Measurements from ENCODE around the gene CDK5. TPM values are rescaled to one million over a fixed set of nuclear protein-coding genes. Genes with fewer than 3 reads are reported as not detected.

The CDK5 gene
- total RNA-seq, 1 donor from 2014 or later = 4.2 TPM

- no peak for DNase-seq (ENCODE audit: extremely low spot score in 2 of 2)
- no peaks in the 10 kb centered on the region for H3K27me3 ChIP-seq
- no peak overlapping the region for H3K4me3 ChIP-seq
- no peaks in the 10 kb centered on the region for H3K9me3 ChIP-seq
- no peak for TF ChIP-seq POLR2AphosphoS5 (IDR thresholded peaks at IDR 0.05; ENCODE audit: insufficient read depth in 1 of 2, low read depth in 1 of 2)
- no peak for TF ChIP-seq CTCF (IDR thresholded peaks at IDR 0.05)
- no peak for TF ChIP-seq POLR2A (IDR thresholded peaks at IDR 0.05)
- H3K36me3 ChIP-seq = no peaks in the 10 kb centered on the region
- no peak overlapping the region for H3K27ac ChIP-seq
- peaks cover 37% of the 10 kb centered on the region for H3K4me1 ChIP-seq
- intact Hi-C loops (cut with DNase I) = no loop called here
These were observed 41.7 kb downstream of the CDK5 start for GRCh38 chr7:151015967-151016366.

GRCh38 chr7:151014950-151015349, 42.7 kb downstream of the CDK5 start:
- DNase-seq (ENCODE audit: extremely low spot score in 2 of 2) = no peak
- no peak overlapping the region for H3K4me3 ChIP-seq
- TF ChIP-seq POLR2AphosphoS5 (IDR thresholded peaks at IDR 0.05; ENCODE audit: insufficient read depth in 1 of 2, low read depth in 1 of 2) = no peak
- H3K4me1 ChIP-seq = peaks cover 43% of the 10 kb centered on the region
- H3K27ac ChIP-seq = no peak overlapping the region
- intact Hi-C loops (cut with DNase I) = no loop called here
- H3K36me3 ChIP-seq = no peaks in the 10 kb centered on the region
- no peaks in the 10 kb centered on the region for H3K9me3 ChIP-seq
- H3K27me3 ChIP-seq = no peaks in the 10 kb centered on the region

GRCh38 chr7:151013733-151014497, 43.8 kb downstream of the CDK5 start:
- no peak for DNase-seq (ENCODE audit: extremely low spot score in 2 of 2)
- Histone ChIP-seq H3K27ac (no peak overlapping the region), H3K4me3 (peak overlapping the region; percentile 30 to 31), H3K36me3 (no peaks in the 10 kb centered on the region), H3K9me3 (no peaks in the 10 kb centered on the region), H3K27me3 (no peaks in the 10 kb centered on the region), H3K4me1 (peaks cover 48% of the 10 kb centered on the region)
- TF ChIP-seq POLR2AphosphoS5 (IDR thresholded peaks at IDR 0.05; ENCODE audit: insufficient read depth in 1 of 2, low read depth in 1 of 2) = peak in 1 of 2 donors; percentile 45
- no peak for TF ChIP-seq POLR2A (IDR thresholded peaks at IDR 0.05)
- TF ChIP-seq CTCF (IDR thresholded peaks at IDR 0.05) = no peak
- intact Hi-C loops (cut with DNase I) = no loop called here

GRCh38 chr7:151013356-151013732, 44.4 kb downstream of the CDK5 start:
- Histone ChIP-seq H3K27me3 (no peaks in the 10 kb centered on the region), H3K4me1 (peaks cover 50% of the 10 kb centered on the region), H3K27ac (no peak overlapping the region), H3K9me3 (no peaks in the 10 kb centered on the region), H3K4me3 (peak overlapping the region; percentile 30 to 31), H3K36me3 (no peaks in the 10 kb centered on the region)
- intact Hi-C loops (cut with DNase I) = no loop called here
- DNase-seq (ENCODE audit: extremely low spot score in 2 of 2) = no peak
- TF ChIP-seq CTCF (IDR thresholded peaks at IDR 0.05) = no peak
- TF ChIP-seq POLR2A (IDR thresholded peaks at IDR 0.05) = no peak
- TF ChIP-seq POLR2AphosphoS5 (IDR thresholded peaks at IDR 0.05; ENCODE audit: insufficient read depth in 1 of 2, low read depth in 1 of 2) = no peak

GRCh38 chr7:151012911-151013347, 44.8 kb downstream of the CDK5 start:
- Histone ChIP-seq H3K36me3 (no peaks in the 10 kb centered on the region), H3K4me1 (peaks cover 48% of the 10 kb centered on the region), H3K9me3 (no peaks in the 10 kb centered on the region), H3K27ac (no peak overlapping the region), H3K4me3 (peak overlapping the region; percentile 30 to 31), H3K27me3 (no peaks in the 10 kb centered on the region)
- TF ChIP-seq POLR2AphosphoS5 (IDR thresholded peaks at IDR 0.05; ENCODE audit: insufficient read depth in 1 of 2, low read depth in 1 of 2) (no peak), CTCF (IDR thresholded peaks at IDR 0.05) (peak in 2 of 3 experiments; percentile 20 to 26), POLR2A (IDR thresholded peaks at IDR 0.05) (no peak)
- DNase-seq (ENCODE audit: extremely low spot score in 2 of 2) = no peak
- intact Hi-C loops (cut with DNase I) = no loop called here

All from vagina (tissue), 2 donors.